OCI-LY1 (cell line): Measurements from ENCODE around the gene IL36B.

Source experiments
- CTCF ChIP-seq: fragments of 200-600 bp; sonication (generic), shearing (Covaris generic); IDR thresholded peaks from 2 replicates; pipeline ENCODE4 v1.5.1; 2017; ENCODE audit warnings: mild to moderate bottlenecking, antibody characterized with exemption, low read length, moderate library complexity, mixed read lengths
- EZH2 ChIP-seq: fragments of 200-600 bp; sonication (generic), shearing (Covaris generic); IDR thresholded peaks from 2 replicates; pipeline ENCODE4 v1.8.0; 2017; ENCODE audit warnings: borderline replicate concordance, mixed run types, mild to moderate bottlenecking, antibody characterized with exemption, low read length, moderate library complexity, mixed read lengths

DNA sequence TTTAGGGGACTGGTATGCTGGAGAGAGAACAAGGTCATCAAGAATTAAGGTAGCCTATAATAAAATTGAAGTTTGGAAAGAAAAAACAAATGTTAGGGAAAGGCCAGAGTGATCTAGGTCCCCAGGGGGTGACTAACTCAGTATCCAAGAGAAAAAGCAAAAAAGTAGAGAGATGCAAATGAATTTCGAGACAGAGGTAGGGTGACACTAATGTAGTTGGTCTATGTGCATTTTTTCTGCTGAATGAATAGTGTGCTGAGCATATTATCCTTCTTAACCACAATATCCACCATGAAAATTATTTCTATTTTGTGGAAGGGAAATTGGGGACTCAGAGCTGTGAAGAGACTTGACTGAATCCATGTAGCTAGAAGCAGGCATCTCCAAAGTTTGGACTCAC is 37.6 kb downstream of the IL36B start:
- TF ChIP-seq CTCF (no peak), EZH2 (no peak)
